NCI-H82 treated with DMSO at 0.1 percent for 48 hours (cell line): ENCODE results near the gene IFITM10.

Experiments used
- DNase-seq: peaks from one replicate; lab custom pipeline; 2025; ENCODE audit not compliant: unreplicated experiment; lab: John Stamatoyannopoulos, UW

IFITM10 gene

GRCh38 chr11:1750481-1750839, at the start of gene IFITM10:
Gene IFITM10 (minus strand): TSS chr11:1750595. CDS start chr11:1750442, 153 bp downstream.
- no peak for DNase-seq

GRCh38 chr11:1797391-1798125, 47.2 kb upstream of the IFITM10 start:
- no peak for DNase-seq

- DNase-seq = no peak
These were observed 46.1 kb upstream of the IFITM10 start for GRCh38 chr11:1796413-1797011.

GRCh38 chr11:1793081-1793480, 42.7 kb upstream of the IFITM10 start:
- no peak for DNase-seq

- no peak for DNase-seq
These were observed 42.1 kb upstream of the IFITM10 start for GRCh38 chr11:1792461-1792860.

GRCh38 chr11:1791912-1792311, 41.5 kb upstream of the IFITM10 start:
- no peak for DNase-seq

- DNase-seq = peak; percentile 10
These were observed 36.1 kb upstream of the IFITM10 start for GRCh38 chr11:1786466-1786865.

GRCh38 chr11:1785749-1786413, 35.5 kb upstream of the IFITM10 start:
- no peak for DNase-seq

GRCh38 chr11:1784761-1785650, 34.6 kb upstream of the IFITM10 start:
- no peak for DNase-seq

GRCh38 chr11:1783725-1784529, 33.5 kb upstream of the IFITM10 start:
- no peak for DNase-seq

- DNase-seq = no peak
These were observed 32.7 kb upstream of the IFITM10 start for GRCh38 chr11:1782831-1783724.

GRCh38 chr11:1782031-1782590, 31.7 kb upstream of the IFITM10 start:
- DNase-seq = no peak

GRCh38 chr11:1781593-1781975, 31.2 kb upstream of the IFITM10 start:
- DNase-seq = no peak

- no peak for DNase-seq
These were observed 30.6 kb upstream of the IFITM10 start for GRCh38 chr11:1780700-1781592.

GRCh38 chr11:1779806-1780699, 29.7 kb upstream of the IFITM10 start:
- no peak for DNase-seq

- no peak for DNase-seq
These were observed 28.8 kb upstream of the IFITM10 start for GRCh38 chr11:1779034-1779805.
